ENCODE data around the gene CADM1. TPM values are rescaled to one million over a fixed set of nuclear protein-coding genes. Genes with fewer than 3 reads are reported as not detected.

The CADM1 gene
- total RNA-seq, 1 experiment from 2014 or later, result not detected

DNA sequence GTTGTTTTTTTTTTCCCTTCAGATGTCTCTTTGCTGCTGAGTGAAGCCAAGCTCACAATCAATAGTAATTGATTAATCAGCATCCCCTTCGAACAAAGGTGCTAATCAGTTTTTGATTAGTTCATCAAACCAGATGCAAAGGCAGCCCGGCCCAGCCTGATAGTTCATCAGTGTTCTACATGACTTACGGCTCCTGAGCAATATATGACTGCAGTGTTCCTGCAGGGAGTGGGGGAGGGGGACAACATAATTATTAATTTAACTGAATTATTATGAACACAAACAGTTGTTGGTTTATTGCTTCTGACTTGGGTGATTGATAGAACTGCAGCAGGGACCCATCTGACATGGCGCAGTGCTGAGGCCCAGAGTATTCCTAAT, 315.3 kb downstream of the CADM1 start:
- H3K27ac Mint-ChIP-seq (ENCODE audit: low read depth, unreplicated experiment), result no peak overlapping the region
- no peak overlapping the region for H3K4me3 Mint-ChIP-seq (ENCODE audit: unreplicated experiment)
- ChIA-PET POLR2A (no interaction called here), CTCF (interaction anchor here (0.6 to 0.9 kb wide), 3 partner anchors 19 to 1559 kb away, joined by 3 read pairs; no protein-coding TSS in a partner anchor)
- no TSS peak for BruUV-seq (replicated peaks)
- H3K27me3 Mint-ChIP-seq (ENCODE audit: insufficient read depth, unreplicated experiment), result no peaks in the 10 kb centered on the region
- TF ChIP-seq, protein P1, sequence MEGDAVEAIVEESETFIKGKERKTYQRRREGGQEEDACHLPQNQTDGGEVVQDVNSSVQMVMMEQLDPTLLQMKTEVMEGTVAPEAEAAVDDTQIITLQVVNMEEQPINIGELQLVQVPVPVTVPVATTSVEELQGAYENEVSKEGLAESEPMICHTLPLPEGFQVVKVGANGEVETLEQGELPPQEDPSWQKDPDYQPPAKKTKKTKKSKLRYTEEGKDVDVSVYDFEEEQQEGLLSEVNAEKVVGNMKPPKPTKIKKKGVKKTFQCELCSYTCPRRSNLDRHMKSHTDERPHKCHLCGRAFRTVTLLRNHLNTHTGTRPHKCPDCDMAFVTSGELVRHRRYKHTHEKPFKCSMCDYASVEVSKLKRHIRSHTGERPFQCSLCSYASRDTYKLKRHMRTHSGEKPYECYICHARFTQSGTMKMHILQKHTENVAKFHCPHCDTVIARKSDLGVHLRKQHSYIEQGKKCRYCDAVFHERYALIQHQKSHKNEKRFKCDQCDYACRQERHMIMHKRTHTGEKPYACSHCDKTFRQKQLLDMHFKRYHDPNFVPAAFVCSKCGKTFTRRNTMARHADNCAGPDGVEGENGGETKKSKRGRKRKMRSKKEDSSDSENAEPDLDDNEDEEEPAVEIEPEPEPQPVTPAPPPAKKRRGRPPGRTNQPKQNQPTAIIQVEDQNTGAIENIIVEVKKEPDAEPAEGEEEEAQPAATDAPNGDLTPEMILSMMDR (IDR thresholded peaks at IDR 0.05; ENCODE audit: unreplicated experiment), result no peak
- no peaks in the 10 kb centered on the region for H3K9me3 Mint-ChIP-seq (ENCODE audit: unreplicated experiment)
- no peak for DNase-seq (ENCODE audit: unreplicated experiment)
- intact Hi-C loops (cut with micrococcal nuclease), result no loop called here
- no peaks in the 10 kb centered on the region for H3K36me3 Mint-ChIP-seq (ENCODE audit: insufficient read depth, unreplicated experiment)
- H3K4me1 Mint-ChIP-seq (ENCODE audit: insufficient read depth, unreplicated experiment), result no peaks in the 10 kb centered on the region

DNA sequence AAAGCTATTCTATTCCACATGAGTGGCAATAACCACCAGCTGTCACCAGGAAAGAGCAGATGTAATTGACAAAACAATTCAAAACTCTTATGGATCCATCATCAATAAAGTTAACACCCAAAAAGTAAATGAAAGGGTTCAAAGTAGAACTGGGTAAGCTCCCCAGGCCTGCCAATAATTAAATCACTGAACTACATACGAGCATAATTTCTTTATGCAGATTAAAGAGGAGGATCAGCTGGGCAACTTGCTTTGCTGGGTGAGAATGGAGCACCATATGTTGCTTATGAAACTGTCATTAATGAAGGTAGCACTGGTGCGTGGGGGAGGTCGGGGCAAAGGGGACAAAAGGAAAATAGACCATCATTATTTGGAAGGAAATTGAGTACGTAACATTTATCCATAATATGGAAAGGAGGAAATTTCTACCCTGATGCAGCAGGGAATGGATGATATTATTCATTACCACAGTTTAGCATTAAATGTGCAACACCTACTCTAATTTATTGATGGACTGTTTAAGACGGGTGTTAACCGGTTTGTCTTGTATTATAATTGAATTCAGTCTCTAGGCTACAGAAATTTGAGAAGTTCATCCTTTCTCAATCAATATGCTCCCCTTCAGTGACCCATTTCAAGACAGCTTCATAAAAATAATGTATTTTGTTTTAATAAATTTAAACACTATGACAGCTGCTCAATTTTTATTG, 315.9 kb downstream of the CADM1 start:
- no peaks in the 10 kb centered on the region for H3K36me3 Mint-ChIP-seq (ENCODE audit: insufficient read depth, unreplicated experiment)
- no TSS peak for BruUV-seq (replicated peaks)
- no peaks in the 10 kb centered on the region for H3K27me3 Mint-ChIP-seq (ENCODE audit: insufficient read depth, unreplicated experiment)
- no peaks in the 10 kb centered on the region for H3K9me3 Mint-ChIP-seq (ENCODE audit: unreplicated experiment)
- TF ChIP-seq, protein P1 (IDR thresholded peaks at IDR 0.05; ENCODE audit: unreplicated experiment), result no peak
- ChIA-PET POLR2A (no interaction called here), CTCF (interaction anchor here (0.7 to 0.9 kb wide), 2 partner anchors 19 to 623 kb away, joined by 3 read pairs; no protein-coding TSS in a partner anchor)
- no peaks in the 10 kb centered on the region for H3K4me1 Mint-ChIP-seq (ENCODE audit: insufficient read depth, unreplicated experiment)
- H3K4me3 Mint-ChIP-seq (ENCODE audit: unreplicated experiment), result no peak overlapping the region
- DNase-seq (ENCODE audit: unreplicated experiment), result no peak
- no peak overlapping the region for H3K27ac Mint-ChIP-seq (ENCODE audit: low read depth, unreplicated experiment)
- intact Hi-C loops (cut with micrococcal nuclease), result no loop called here

DNA sequence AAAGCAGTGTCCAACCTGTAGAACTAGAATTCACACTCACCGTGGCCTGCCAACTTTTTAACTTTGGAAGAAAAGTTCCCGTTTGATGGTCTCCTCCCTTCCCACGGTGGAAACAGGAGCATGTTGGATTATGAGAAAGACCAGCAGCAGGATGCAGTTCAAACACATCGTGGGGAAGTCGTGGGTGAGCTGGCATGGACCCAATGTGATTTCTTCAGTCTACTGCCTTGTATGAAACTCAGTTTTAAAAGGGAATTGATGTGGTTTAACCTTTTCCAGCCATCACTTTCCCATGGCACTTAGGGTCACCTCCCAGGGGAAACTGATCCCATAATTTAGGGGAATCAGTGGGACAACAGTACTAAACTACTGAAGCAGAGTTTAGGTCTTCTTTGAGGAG, 318.3 kb downstream of the CADM1 start:
- no peak for DNase-seq (ENCODE audit: unreplicated experiment)
- BruUV-seq (replicated peaks), result no TSS peak
- CTCF ChIA-PET, result interaction anchor here (0.6 kb wide), 1 partner anchor 14 kb away, joined by 3 read pairs; no protein-coding TSS in a partner anchor
- H3K9me3 Mint-ChIP-seq (ENCODE audit: unreplicated experiment), result no peaks in the 10 kb centered on the region
- H3K27me3 Mint-ChIP-seq (ENCODE audit: insufficient read depth, unreplicated experiment), result peaks cover 4% of the 10 kb centered on the region
- intact Hi-C loops (cut with micrococcal nuclease), result no loop called here
- TF ChIP-seq, protein P1 (IDR thresholded peaks at IDR 0.05; ENCODE audit: unreplicated experiment), result no peak
- no peaks in the 10 kb centered on the region for H3K4me1 Mint-ChIP-seq (ENCODE audit: insufficient read depth, unreplicated experiment)
- H3K27ac Mint-ChIP-seq (ENCODE audit: low read depth, unreplicated experiment), result no peak overlapping the region
- H3K36me3 Mint-ChIP-seq (ENCODE audit: insufficient read depth, unreplicated experiment), result no peaks in the 10 kb centered on the region
- no peak overlapping the region for H3K4me3 Mint-ChIP-seq (ENCODE audit: unreplicated experiment)
- POLR2A ChIA-PET, result no interaction called here

- TF ChIP-seq, protein P1 (IDR thresholded peaks at IDR 0.05; ENCODE audit: unreplicated experiment), result no peak
- intact Hi-C loops (cut with micrococcal nuclease), result no loop called here
- DNase-seq (ENCODE audit: unreplicated experiment), result no peak
- Mint-ChIP-seq H3K4me3 (ENCODE audit: unreplicated experiment) (no peak overlapping the region), H3K9me3 (ENCODE audit: unreplicated experiment) (no peaks in the 10 kb centered on the region), H3K27me3 (ENCODE audit: insufficient read depth, unreplicated experiment) (peaks cover 8% of the 10 kb centered on the region), H3K27ac (ENCODE audit: low read depth, unreplicated experiment) (no peak overlapping the region), H3K4me1 (ENCODE audit: insufficient read depth, unreplicated experiment) (no peaks in the 10 kb centered on the region), H3K36me3 (ENCODE audit: insufficient read depth, unreplicated experiment) (no peaks in the 10 kb centered on the region)
- no TSS peak for BruUV-seq (replicated peaks)
- POLR2A ChIA-PET, result no interaction called here
- CTCF ChIA-PET, result interaction anchor here (0.6 to 1.2 kb wide), 2 partner anchors 14 to 17 kb away, joined by 3 to 4 read pairs; no protein-coding TSS in a partner anchor
Observed at GRCh38 chr11:115185507-115185906, 318.7 kb downstream of the CADM1 start.
